ENCODE results near the gene AMBP. TPM values are rescaled to one million over a fixed set of nuclear protein-coding genes. Genes with fewer than 3 reads are reported as not detected.

Gene AMBP
- total RNA-seq, 1 experiment from 2014 or later, result 0.55 TPM

- H3K9me3 ChIP-seq (replicated peaks), result peaks cover 7% of the 10 kb centered on the region; the same call in 1 of the 2 replicates
- no peak overlapping the region for H3K27ac ChIP-seq
- H3K4me1 ChIP-seq, result no peaks in the 10 kb centered on the region
- no peak overlapping the region for H3K4me3 ChIP-seq
- H3K27me3 ChIP-seq, result no peaks in the 10 kb centered on the region; the same call in 1 of the 2 replicates
- H3K36me3 ChIP-seq, result no peaks in the 10 kb centered on the region
- no peak for DNase-seq
Measured at GRCh38 chr9:114100536-114100935, 22.4 kb upstream of the AMBP start.

GRCh38 chr9:114099669-114100270, 21.7 kb upstream of the AMBP start:
- Histone ChIP-seq H3K4me1 (no peaks in the 10 kb centered on the region), H3K4me3 (no peak overlapping the region), H3K27ac (no peak overlapping the region), H3K36me3 (no peaks in the 10 kb centered on the region), H3K27me3 (no peaks in the 10 kb centered on the region; the same call in 1 of the 2 replicates), H3K9me3 (replicated peaks) (peaks cover 7% of the 10 kb centered on the region; the same call in 1 of the 2 replicates)
- DNase-seq, result no peak

GRCh38 chr9:114098936-114099668, 21.0 kb upstream of the AMBP start, which contains the start of gene KIF12:
TSS of gene KIF12 (minus strand) at chr9:114099292. CDS start at chr9:114099276, 16 bp downstream.
- Histone ChIP-seq H3K4me3 (no peak within 1 kb of the TSS), H3K9me3 (replicated peaks) (peaks cover 7% of the 10 kb centered on the region; the same call in 1 of the 2 replicates), H3K36me3 (no peaks in the 10 kb centered on the region), H3K4me1 (no peaks in the 10 kb centered on the region), H3K27me3 (no peaks in the 10 kb centered on the region; the same call in 1 of the 2 replicates), H3K27ac (no peak within 1 kb of the TSS)
- DNase-seq, result no peak

- Histone ChIP-seq H3K27ac (no peak overlapping the region), H3K36me3 (no peaks in the 10 kb centered on the region), H3K4me3 (no peak overlapping the region), H3K4me1 (no peaks in the 10 kb centered on the region), H3K27me3 (no peaks in the 10 kb centered on the region; the same call in 1 of the 2 replicates), H3K9me3 (replicated peaks) (peaks cover 7% of the 10 kb centered on the region; the same call in 1 of the 2 replicates)
- no peak for DNase-seq
Measured at GRCh38 chr9:114098021-114098935, 20.2 kb upstream of the AMBP start.

GRCh38 chr9:114097613-114098020, 19.5 kb upstream of the AMBP start:
- no peak overlapping the region for H3K27ac ChIP-seq
- DNase-seq, result no peak
- H3K27me3 ChIP-seq, result no peaks in the 10 kb centered on the region; the same call in 1 of the 2 replicates
- H3K36me3 ChIP-seq, result no peaks in the 10 kb centered on the region
- peaks cover 7% of the 10 kb centered on the region; the same call in 1 of the 2 replicates for H3K9me3 ChIP-seq (replicated peaks)
- H3K4me3 ChIP-seq, result no peak overlapping the region
- no peaks in the 10 kb centered on the region for H3K4me1 ChIP-seq

- no peaks in the 10 kb centered on the region; the same call in 1 of the 2 replicates for H3K27me3 ChIP-seq
- no peak overlapping the region for H3K4me3 ChIP-seq
- H3K36me3 ChIP-seq, result no peaks in the 10 kb centered on the region
- no peak for DNase-seq
- H3K4me1 ChIP-seq, result no peaks in the 10 kb centered on the region
- peaks cover 4% of the 10 kb centered on the region; the same call in 1 of the 2 replicates for H3K9me3 ChIP-seq (replicated peaks)
- no peak overlapping the region for H3K27ac ChIP-seq
Measured at GRCh38 chr9:114096866-114097612, 18.9 kb upstream of the AMBP start.

GRCh38 chr9:114096041-114096511, 18.0 kb upstream of the AMBP start:
- Histone ChIP-seq H3K4me1 (no peaks in the 10 kb centered on the region), H3K9me3 (replicated peaks) (no peaks in the 10 kb centered on the region), H3K27me3 (no peaks in the 10 kb centered on the region; the same call in 1 of the 2 replicates), H3K4me3 (no peak overlapping the region), H3K36me3 (no peaks in the 10 kb centered on the region), H3K27ac (no peak overlapping the region)
- no peak for DNase-seq

GRCh38 chr9:114094971-114095370, 16.9 kb upstream of the AMBP start:
- no peak overlapping the region for H3K4me3 ChIP-seq
- H3K9me3 ChIP-seq (replicated peaks), result no peaks in the 10 kb centered on the region
- H3K27ac ChIP-seq, result no peak overlapping the region
- no peaks in the 10 kb centered on the region; the same call in 1 of the 2 replicates for H3K27me3 ChIP-seq
- DNase-seq, result no peak
- no peaks in the 10 kb centered on the region for H3K36me3 ChIP-seq
- no peaks in the 10 kb centered on the region for H3K4me1 ChIP-seq

GRCh38 chr9:114093761-114094505, 15.8 kb upstream of the AMBP start:
- no peak for DNase-seq
- H3K4me3 ChIP-seq, result no peak overlapping the region
- no peaks in the 10 kb centered on the region for H3K27me3 ChIP-seq
- H3K9me3 ChIP-seq (replicated peaks), result no peaks in the 10 kb centered on the region
- H3K27ac ChIP-seq, result no peak overlapping the region
- H3K36me3 ChIP-seq, result no peaks in the 10 kb centered on the region
- H3K4me1 ChIP-seq, result no peaks in the 10 kb centered on the region; the same call in 1 of the 2 replicates

GRCh38 chr9:114093031-114093471, 15.0 kb upstream of the AMBP start:
- H3K4me1 ChIP-seq, result peaks cover 6% of the 10 kb centered on the region; the same call in 1 of the 2 replicates
- H3K36me3 ChIP-seq, result no peaks in the 10 kb centered on the region
- no peaks in the 10 kb centered on the region for H3K9me3 ChIP-seq (replicated peaks)
- H3K4me3 ChIP-seq, result no peak overlapping the region
- H3K27me3 ChIP-seq, result no peaks in the 10 kb centered on the region
- no peak overlapping the region for H3K27ac ChIP-seq
- no peak for DNase-seq

GRCh38 chr9:114092336-114092735, 14.2 kb upstream of the AMBP start:
- H3K36me3 ChIP-seq, result no peaks in the 10 kb centered on the region
- H3K9me3 ChIP-seq (replicated peaks), result no peaks in the 10 kb centered on the region
- peaks cover 9% of the 10 kb centered on the region; the same call in 1 of the 2 replicates for H3K4me1 ChIP-seq
- no peak overlapping the region for H3K4me3 ChIP-seq
- H3K27ac ChIP-seq, result no peak overlapping the region
- DNase-seq, result no peak
- no peaks in the 10 kb centered on the region for H3K27me3 ChIP-seq

GRCh38 chr9:114091711-114092110, 13.6 kb upstream of the AMBP start:
- DNase-seq, result no peak
- H3K27ac ChIP-seq, result no peak overlapping the region
- H3K27me3 ChIP-seq, result no peaks in the 10 kb centered on the region
- H3K4me3 ChIP-seq, result no peak overlapping the region
- no peaks in the 10 kb centered on the region for H3K36me3 ChIP-seq
- H3K9me3 ChIP-seq (replicated peaks), result peaks cover 4% of the 10 kb centered on the region; the same call in 1 of the 2 replicates
- H3K4me1 ChIP-seq, result peaks cover 14% of the 10 kb centered on the region; the same call in 1 of the 2 replicates

- Histone ChIP-seq H3K9me3 (replicated peaks) (peaks cover 4% of the 10 kb centered on the region; the same call in 1 of the 2 replicates), H3K4me3 (no peak overlapping the region), H3K36me3 (no peaks in the 10 kb centered on the region), H3K27me3 (no peaks in the 10 kb centered on the region), H3K27ac (no peak overlapping the region), H3K4me1 (peaks cover 14% of the 10 kb centered on the region; the same call in 1 of the 2 replicates)
- DNase-seq, result no peak
Measured at GRCh38 chr9:114090798-114091197, 12.7 kb upstream of the AMBP start.
